Body of pancreas (tissue), 4 donors: ENCODE data around the gene APRT. TPM values are rescaled to one million over a fixed set of nuclear protein-coding genes. Genes with fewer than 3 reads are reported as not detected.

ENCODE experiments used
- ATAC-seq: fragments of 150-250 bp; one replicate; pipeline ENCODE4 v1.9.1; 2016
- DNase-seq, 4 donors: peaks; one replicate each; pipeline ENCODE4 v3.0.0-alpha.2; 2019
- H3K27ac ChIP-seq, 4 donors: fragments of 200-600 bp; sonication (generic); 1 replicate in 3 of 4; 2 replicates in 1 of 4; pipeline versions ENCODE4 v1.5.1 to v1.6.1; 2016 to 2019; ENCODE audit warnings: mild to moderate bottlenecking in 1 of 4, mixed read lengths in 1 of 4, moderate library complexity in 1 of 4
- H3K27me3 ChIP-seq, 2 donors: fragments of 200-600 bp; sonication (generic); one replicate each; pipeline ENCODE4 v1.6.0; 2016; ENCODE audit warnings: mild to moderate bottlenecking in 1 of 2
- H3K36me3 ChIP-seq, 2 donors: fragments of 200-600 bp; sonication (generic); replicated peaks in 1 of 2; 2 replicates each; pipeline ENCODE4 v1.5.1; 2016; ENCODE audit warnings: low read depth in 2 of 2; ENCODE audit not compliant: insufficient read depth in 1 of 2
- H3K4me1 ChIP-seq: fragments of 200-600 bp; sonication (generic); one replicate; pipeline ENCODE4 v1.6.0; 2016
- H3K4me3 ChIP-seq, 2 donors: fragments of 200-600 bp; sonication (generic); 1 replicate in 1 of 2; 2 replicates in 1 of 2; pipeline ENCODE4 v1.5.1; 2016 to 2019
- H3K9me3 ChIP-seq, 3 donors: fragments of 200-600 bp; sonication (generic); 1 replicate in 2 of 3; 2 replicates in 1 of 3; pipeline ENCODE4 v1.5.1; 2016
- POLR2A ChIP-seq, 3 donors: fragments of 450-650 bp; IDR thresholded peaks; one replicate each; pipeline ENCODE4 v1.6.1; 2016; ENCODE audit warnings: antibody characterized with exemption in 3 of 3, mild to moderate bottlenecking in 2 of 3
- WGBS, 2 donors: methylation state at CpG; one replicate each; pipeline ENCODE4 v1.1.5; 2017; 5-methylcytosine and 5-hydroxymethylcytosine counted together
- intact Hi-C: fragments of 100-400 bp; cut with DNase I; formaldehyde crosslinking; loops from one replicate; pipeline ENCODE4 v1.15.1; 2023
- total RNA-seq, 2 donors: library from RNA; depleted of rRNA; stranded (reverse); fragments of >200 nt; gene quantifications; one replicate each; pipeline ENCODE4 v1.1.0, GENCODE V29; 2016
- TF ChIP-seq, protein P1 (sequence below), 7 experiments: fragments of 450-650 bp in 4 of 7; fragments of 200-600 bp in 3 of 7; sonication (generic) in 3 of 7; IDR thresholded peaks; one replicate each; pipeline ENCODE4 v1.5.1; 2016 to 2019; ENCODE audit warnings: antibody characterized with exemption in 7 of 7

Gene APRT
- total RNA-seq, 2 donors from 2014 or later, result 95.9 to 104 TPM

DNA sequence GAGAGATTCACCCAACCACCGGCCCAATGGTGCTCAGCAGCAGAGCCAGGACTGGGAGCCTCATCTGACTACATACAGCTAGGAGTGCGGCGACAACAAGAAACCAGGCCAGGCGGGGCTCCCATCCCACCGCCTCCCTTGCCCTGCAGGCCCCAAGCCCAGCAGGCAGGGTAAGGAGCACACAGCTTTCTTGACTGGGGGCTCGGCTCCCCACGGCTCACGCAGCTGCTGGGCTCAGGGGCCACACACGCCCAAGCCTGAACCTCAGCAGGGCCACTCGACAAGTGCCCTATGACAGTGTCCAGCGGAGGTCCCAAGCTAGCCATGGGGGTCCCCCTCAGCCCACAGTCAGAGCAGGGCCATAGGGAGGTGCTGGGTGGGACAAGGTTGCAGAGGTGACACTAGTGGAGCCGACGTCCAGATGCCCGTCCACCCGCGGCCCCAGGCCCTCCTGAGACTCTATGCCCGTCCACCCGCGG, 40.4 kb downstream of the APRT start:
- Histone ChIP-seq H3K9me3 (no peaks in the 10 kb centered on the region), H3K27me3 (no peaks in the 10 kb centered on the region), H3K4me1 (peaks cover 78% of the 10 kb centered on the region), H3K27ac (peak overlapping the region; percentile 48 to 85 (median 84)), H3K36me3 (no peaks in the 10 kb centered on the region), H3K4me3 (no peak overlapping the region)
- intact Hi-C loops, result no loop called here
- no peak for ATAC-seq
- TF ChIP-seq, protein P1, sequence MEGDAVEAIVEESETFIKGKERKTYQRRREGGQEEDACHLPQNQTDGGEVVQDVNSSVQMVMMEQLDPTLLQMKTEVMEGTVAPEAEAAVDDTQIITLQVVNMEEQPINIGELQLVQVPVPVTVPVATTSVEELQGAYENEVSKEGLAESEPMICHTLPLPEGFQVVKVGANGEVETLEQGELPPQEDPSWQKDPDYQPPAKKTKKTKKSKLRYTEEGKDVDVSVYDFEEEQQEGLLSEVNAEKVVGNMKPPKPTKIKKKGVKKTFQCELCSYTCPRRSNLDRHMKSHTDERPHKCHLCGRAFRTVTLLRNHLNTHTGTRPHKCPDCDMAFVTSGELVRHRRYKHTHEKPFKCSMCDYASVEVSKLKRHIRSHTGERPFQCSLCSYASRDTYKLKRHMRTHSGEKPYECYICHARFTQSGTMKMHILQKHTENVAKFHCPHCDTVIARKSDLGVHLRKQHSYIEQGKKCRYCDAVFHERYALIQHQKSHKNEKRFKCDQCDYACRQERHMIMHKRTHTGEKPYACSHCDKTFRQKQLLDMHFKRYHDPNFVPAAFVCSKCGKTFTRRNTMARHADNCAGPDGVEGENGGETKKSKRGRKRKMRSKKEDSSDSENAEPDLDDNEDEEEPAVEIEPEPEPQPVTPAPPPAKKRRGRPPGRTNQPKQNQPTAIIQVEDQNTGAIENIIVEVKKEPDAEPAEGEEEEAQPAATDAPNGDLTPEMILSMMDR (IDR thresholded peaks at IDR 0.05), result no peak
- TF ChIP-seq POLR2A (IDR thresholded peaks at IDR 0.05), result no peak
- 60 to 75% methylated on average over 4 to 18 of the region's 19 CpGs for WGBS, 2 donors
- DNase-seq, result no peak

DNA sequence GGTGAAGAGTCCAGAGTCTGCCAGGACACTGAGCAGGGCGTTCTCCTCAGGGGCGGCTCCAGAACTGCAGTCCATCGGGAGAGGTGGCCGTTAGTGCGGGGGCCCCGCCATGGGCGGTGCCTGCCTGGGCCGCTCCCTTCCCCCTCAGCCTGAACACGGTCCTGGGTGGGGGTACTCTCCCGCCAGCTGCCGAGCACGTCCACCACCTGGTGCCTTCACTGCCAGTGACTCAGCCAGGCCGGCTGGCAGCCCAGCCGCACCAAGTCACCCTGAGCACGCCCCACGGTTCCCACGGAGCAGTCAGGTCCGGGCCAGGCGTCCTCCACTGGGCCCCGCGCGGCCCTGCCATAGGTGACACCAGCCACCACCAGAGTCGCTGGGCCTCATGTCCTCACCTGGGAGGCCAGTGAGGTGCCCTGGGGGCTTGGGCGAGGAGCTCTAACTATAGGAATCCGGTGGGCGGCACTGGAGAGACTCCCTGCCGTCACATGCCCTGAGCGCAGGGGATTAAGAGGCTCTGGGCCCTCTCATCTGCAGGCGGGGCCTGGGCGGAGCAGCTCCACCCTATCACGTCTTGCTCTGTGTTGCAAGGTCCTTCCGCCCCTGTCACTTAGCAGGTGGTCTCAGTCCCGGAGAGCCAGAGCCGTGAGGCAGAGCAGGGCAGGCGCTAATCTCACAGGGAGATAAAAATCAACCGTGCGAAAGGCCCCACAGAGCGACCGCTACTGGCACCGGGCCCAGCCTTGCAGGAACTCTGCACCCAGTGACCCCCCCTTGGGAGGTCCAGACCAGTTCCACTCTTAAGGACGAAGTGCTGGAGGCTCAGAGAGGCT, 41.1 kb downstream of the APRT start:
- DNase-seq, result peak; percentile 66 to 83 (median 70)

DNA sequence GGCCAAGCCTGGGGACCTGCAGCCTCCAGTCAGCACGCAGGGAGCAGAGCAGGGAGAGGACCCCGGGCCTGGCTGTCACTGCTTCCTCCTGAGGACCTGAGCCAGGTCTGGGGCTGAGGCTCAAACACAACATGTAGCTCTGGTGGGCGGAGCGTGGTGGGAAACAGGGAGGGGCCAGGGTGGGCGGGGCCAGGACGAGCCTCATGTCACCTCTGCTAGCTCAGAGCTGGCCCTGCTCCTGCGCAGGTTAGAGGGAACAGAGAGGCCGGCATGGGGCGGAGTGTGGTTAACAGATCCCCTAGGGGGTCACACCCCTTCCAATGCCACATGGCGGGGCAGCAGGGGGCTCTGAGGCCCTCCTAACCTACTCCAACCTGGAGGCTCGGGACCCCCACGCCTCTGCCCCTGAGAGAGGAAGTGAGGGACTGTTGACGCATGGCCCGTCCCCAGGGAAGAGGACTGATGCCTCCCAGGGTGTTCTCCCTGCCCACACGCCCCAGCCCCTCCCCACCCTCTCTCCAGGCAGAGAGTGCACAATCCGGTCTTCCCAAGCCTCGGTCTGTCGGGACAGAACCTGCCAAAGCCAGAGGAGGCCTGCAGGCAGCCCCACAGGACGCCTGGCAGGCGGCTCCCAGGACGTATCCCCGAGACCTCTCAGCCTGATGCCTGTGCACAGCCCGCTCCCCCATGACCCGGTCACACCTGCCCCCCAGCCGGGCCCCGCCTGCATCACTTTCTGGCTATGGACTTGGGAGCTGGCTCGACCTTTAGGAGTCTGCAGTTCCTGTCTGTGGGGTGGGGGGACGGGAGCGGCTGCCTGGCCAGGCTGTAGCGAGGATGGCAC, 41.9 kb downstream of the APRT start:
- intact Hi-C loops, result no loop called here
- no peaks in the 10 kb centered on the region for H3K9me3 ChIP-seq
- H3K27me3 ChIP-seq, result no peaks in the 10 kb centered on the region
- H3K36me3 ChIP-seq, result no peaks in the 10 kb centered on the region
- WGBS, 2 donors, result 24 to 36% methylated on average over 10 to 29 of the region's 30 CpGs
- ATAC-seq (peak; percentile 54), DNase-seq (peak; percentile 54 to 76 (median 68))
- H3K4me1 ChIP-seq, result peaks cover 91% of the 10 kb centered on the region
- peak; percentile 7 to 55 (median 46) for TF ChIP-seq POLR2A (IDR thresholded peaks at IDR 0.05)
- TF ChIP-seq, protein P1 (IDR thresholded peaks at IDR 0.05), result no peak
- no peak overlapping the region for H3K4me3 ChIP-seq
- peak overlapping the region; percentile 48 to 85 (median 84) for H3K27ac ChIP-seq

More for the DNA sequence above, 41.1 kb downstream of the APRT start:
- H3K27me3 ChIP-seq, result no peaks in the 10 kb centered on the region
- H3K9me3 ChIP-seq, result no peaks in the 10 kb centered on the region
- H3K4me1 ChIP-seq, result peaks cover 83% of the 10 kb centered on the region
- WGBS, 2 donors, result 39% methylated on average over 41 of the region's 41 CpGs; no CpG with 5 or more reads in 1 of the 2 donors
- peak in 2 of 3 donors; percentile 10 to 46 for TF ChIP-seq POLR2A (IDR thresholded peaks at IDR 0.05)
- TF ChIP-seq, protein P1 (IDR thresholded peaks at IDR 0.05), result no peak
- no peaks in the 10 kb centered on the region for H3K36me3 ChIP-seq
- ATAC-seq, result peak; percentile 56
- peak overlapping the region; percentile 48 to 85 (median 84) for H3K27ac ChIP-seq
- H3K4me3 ChIP-seq, result no peak overlapping the region
- intact Hi-C loops, result no loop called here

DNA sequence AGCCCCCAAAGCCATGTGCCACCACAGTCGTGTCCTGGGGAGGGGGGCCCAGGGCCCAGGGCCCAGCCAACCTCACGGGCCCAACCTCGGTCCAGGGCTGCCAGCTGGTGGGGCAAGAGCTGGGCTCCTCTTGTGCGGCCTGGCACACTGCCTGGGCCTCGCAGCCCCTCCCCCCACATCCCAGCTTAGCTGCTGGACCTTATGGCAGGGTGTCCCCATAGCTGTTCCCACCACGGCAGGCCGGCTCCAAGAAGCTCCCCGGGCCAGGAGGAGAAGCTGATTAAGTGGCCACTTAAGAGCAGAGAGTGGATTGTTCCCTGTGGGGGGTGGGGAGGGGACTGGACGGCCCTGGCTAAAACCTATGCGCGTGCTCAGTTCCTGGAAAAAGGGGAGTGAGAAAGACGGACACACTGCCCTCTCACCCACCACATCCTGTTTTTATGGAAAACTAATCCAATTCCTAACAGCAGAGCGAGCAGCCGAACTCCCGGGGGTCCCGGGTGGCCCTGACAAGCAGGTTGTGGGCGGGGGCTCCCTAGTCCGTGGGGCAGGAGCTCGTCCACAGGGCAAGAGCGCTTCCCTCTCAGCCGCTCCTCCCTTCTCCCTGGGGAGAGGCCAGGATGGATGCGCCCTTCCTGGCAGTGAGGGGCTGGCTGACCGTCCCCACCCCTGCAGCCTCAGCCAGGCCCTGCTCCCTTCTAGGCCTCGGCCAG, 43.5 kb downstream of the APRT start:
- ATAC-seq (no peak), DNase-seq (peak; percentile 49 to 76 (median 62))
- 44 to 56% methylated on average over 9 to 24 of the region's 24 CpGs for WGBS, 2 donors
- no peaks in the 10 kb centered on the region for H3K27me3 ChIP-seq
- peak overlapping the region; percentile 52 to 84 (median 68) for H3K27ac ChIP-seq
- H3K9me3 ChIP-seq, result no peaks in the 10 kb centered on the region
- intact Hi-C loops, result no loop called here
- no peak overlapping the region for H3K4me3 ChIP-seq
- no peak for TF ChIP-seq POLR2A (IDR thresholded peaks at IDR 0.05)
- TF ChIP-seq, protein P1 (IDR thresholded peaks at IDR 0.05), result no peak
- H3K36me3 ChIP-seq, result no peaks in the 10 kb centered on the region
- peaks cover 94% of the 10 kb centered on the region for H3K4me1 ChIP-seq
